GM18519 (cell line): ENCODE measurements around the gene OR10H4.
"Not testable (repeated sequence)": the region's sequence is repeated elsewhere in the genome, so short reads cannot be mapped to it uniquely, and the experiment has no call there.

Experiments used
- ATAC-seq: cut with Tn5 transposase; IDR thresholded peaks from one replicate; pipeline ENCODE4 v1.9.1; 2021; ENCODE audit warnings: mild to moderate bottlenecking, moderate library complexity; ENCODE audit not compliant: unreplicated experiment, low FRiP score

The OR10H4 gene

GRCh38 chr19:15937771-15938170, 11.0 kb upstream of the OR10H4 start:
- no peak for ATAC-seq

- no peak for ATAC-seq
Observed at GRCh38 chr19:15944401-15944800, 4.4 kb upstream of the OR10H4 start.

GRCh38 chr19:15945301-15945700, 3.5 kb upstream of the OR10H4 start:
- ATAC-seq: no peak

GRCh38 chr19:15954820-15955219, 6.0 kb downstream of the OR10H4 start:
- ATAC-seq: no peak

GRCh38 chr19:15962319-15962718, 13.5 kb downstream of the OR10H4 start:
- no peak for ATAC-seq

- no peak for ATAC-seq
Observed at GRCh38 chr19:15964231-15964630, 15.4 kb downstream of the OR10H4 start.

- no peak for ATAC-seq
Observed at GRCh38 chr19:15971224-15971780, 22.5 kb downstream of the OR10H4 start.

- ATAC-seq: not testable (repeated sequence)
Observed at GRCh38 chr19:15972043-15972442, 23.2 kb downstream of the OR10H4 start.

- no peak for ATAC-seq
Observed at GRCh38 chr19:15974856-15975255, 26.0 kb downstream of the OR10H4 start.

GRCh38 chr19:15976836-15977689, 28.3 kb downstream of the OR10H4 start:
- no peak for ATAC-seq

GRCh38 chr19:15977690-15978089, 28.9 kb downstream of the OR10H4 start:
- ATAC-seq: no peak

- ATAC-seq: no peak
Observed at GRCh38 chr19:15979293-15979692, 30.5 kb downstream of the OR10H4 start.

- not testable (repeated sequence) for ATAC-seq
Observed at GRCh38 chr19:15985831-15986230, 37.0 kb downstream of the OR10H4 start.

GRCh38 chr19:15986701-15987100, 37.9 kb downstream of the OR10H4 start:
- ATAC-seq: no peak

- ATAC-seq: no peak
Observed at GRCh38 chr19:15989889-15990288, 41.1 kb downstream of the OR10H4 start.

- ATAC-seq: no peak
Observed at GRCh38 chr19:15991602-15992001, 42.8 kb downstream of the OR10H4 start.

- no peak for ATAC-seq
Observed at GRCh38 chr19:15992014-15992413, 43.2 kb downstream of the OR10H4 start.

- no peak for ATAC-seq
Observed at GRCh38 chr19:15995536-15995935, 46.7 kb downstream of the OR10H4 start.

- ATAC-seq: no peak
Observed at GRCh38 chr19:15998166-15998565, 49.4 kb downstream of the OR10H4 start.
